Activated T-helper 1 cell treated with Interleukin-2 at 50 U/mL for 16 hours (primary cell): ENCODE results near the gene MMP15.
"Not testable (repeated sequence)": the region's sequence is repeated elsewhere in the genome, so short reads cannot be mapped to it uniquely, and the experiment has no call there.

Source experiments
- DNase-seq: peaks from one replicate; pipeline ENCODE4 v3.0.0-alpha.2; 2020; ENCODE audit warnings: low read depth

The MMP15 gene

DNA sequence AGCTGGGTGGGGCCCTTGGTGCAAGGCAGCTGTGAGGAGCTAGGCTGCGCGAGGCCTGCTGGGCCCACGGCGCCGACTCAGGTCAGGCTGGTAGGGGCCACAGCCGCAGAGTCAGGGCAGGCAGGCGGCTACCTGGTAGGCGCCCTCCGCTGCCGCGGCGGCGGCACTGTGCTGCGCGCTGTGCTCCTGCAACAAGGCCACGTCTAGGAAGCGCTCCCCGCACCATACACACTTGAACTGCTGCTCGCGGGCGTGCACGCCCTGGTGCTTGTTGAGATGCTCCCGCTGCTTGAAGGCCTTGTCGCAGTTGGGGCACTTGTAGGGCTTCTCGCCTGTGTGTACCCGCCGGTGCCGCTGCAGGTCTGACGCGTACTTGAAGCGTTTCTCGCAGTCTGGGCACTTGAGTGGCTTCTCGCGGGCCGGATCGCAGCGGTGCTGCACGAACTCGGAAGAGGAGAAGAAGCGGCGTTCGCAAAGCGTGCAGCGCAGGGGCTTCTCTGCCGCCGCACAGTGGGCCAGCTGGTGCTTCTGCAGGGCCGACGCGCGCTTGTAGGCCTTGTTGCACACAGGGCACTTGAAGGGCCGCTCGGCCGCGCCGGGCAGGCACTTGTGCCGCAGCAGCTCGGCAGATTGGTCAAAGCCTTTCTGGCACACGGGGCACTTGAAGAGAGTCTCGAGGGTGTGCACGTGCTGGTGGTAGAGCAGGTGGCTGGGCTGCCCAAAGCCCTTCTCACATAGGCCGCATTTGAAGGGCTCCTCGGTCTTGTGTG is 29.0 kb upstream of the MMP15 start:
- DNase-seq = no peak

DNA sequence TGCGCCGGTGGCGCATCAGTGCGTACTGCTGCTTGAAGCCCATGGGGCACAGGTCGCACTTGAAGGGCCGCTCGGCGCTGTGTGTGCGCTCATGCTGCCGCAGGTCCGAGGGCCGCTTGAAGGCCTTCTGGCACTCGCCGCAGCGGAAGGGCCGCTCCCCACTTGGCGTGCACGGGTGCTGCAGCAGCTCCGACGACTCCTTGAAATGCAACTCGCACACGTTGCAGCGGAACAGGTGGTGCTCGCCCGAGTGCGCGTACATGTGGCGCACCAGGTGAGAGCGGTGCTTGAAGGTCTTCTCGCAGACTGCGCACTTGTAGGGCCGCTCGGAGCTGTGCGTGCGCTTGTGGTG is 28.4 kb upstream of the MMP15 start:
- no peak for DNase-seq

DNA sequence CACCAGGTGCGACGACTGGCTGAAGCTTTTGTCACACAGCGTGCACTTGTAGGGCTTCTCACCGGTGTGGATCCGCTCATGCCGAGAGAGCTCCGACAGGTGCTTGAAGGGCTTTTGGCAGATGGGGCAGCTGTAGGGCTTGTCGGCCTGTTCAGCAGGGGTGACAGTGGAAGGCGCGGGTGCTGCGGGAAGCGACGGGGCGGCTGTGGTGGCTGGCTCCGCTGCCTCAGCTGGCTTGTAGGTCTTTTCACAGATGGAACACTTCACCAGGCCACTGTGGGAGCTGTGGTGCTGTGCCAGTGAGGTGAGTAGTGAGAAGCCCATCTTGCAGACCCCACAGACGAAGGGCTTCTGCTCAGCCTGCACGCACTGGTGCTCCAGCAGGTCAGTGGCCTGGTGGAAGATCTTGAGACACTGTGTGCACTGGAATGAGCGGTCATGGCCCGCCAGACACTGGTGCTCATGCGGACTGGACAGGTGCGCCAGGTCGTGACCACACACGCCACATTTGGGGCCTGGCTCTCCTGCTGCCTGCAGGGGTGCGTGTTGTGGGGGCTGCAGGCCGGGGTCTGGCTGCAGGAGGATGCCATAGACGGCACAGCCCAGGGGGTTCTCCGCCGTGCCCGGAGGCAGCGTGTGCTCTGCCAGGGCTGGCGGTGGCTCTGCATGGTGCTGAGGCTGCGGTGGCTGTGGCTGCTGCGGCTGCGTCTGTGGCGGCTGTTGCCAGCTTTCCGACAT is 27.9 kb upstream of the MMP15 start:
- DNase-seq = no peak

DNA sequence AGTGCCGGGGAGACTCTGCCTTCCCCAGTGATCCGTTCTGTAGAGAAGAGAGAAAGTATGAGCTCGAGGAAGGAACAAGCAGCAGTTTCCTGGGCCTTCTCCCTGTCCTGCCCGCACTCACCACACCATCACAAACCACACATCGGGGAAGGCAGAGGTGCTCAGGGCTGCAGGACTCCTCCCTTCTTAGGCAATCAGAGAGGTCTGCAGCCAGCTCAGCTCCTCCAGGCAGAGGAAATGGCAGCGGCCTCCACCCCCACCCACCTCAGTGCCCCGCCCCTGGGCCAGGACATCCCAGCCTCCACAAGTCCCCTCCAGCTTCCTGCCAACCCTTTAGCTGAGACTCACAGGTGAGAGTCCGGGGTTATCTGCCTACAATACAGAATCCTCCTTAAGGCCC is 27.1 kb upstream of the MMP15 start:
- DNase-seq = peak; percentile 38

DNA sequence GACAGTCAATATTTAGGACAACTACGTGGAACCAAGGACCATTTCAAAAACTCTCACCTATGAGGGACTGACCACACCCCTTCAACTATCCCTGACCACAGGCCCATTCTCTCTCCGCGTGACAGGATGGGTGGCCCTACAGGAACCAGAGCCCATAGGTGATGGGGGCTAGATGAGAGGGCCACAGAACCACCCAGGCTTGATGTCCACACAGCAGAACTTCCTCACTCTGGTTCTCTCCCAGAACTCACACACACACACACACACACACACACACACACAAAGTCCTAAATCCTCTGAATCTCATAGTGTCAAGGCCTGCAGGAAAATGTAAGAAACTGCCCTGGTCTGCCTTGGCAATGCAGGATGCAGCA is 26.6 kb upstream of the MMP15 start:
- no peak for DNase-seq

DNA sequence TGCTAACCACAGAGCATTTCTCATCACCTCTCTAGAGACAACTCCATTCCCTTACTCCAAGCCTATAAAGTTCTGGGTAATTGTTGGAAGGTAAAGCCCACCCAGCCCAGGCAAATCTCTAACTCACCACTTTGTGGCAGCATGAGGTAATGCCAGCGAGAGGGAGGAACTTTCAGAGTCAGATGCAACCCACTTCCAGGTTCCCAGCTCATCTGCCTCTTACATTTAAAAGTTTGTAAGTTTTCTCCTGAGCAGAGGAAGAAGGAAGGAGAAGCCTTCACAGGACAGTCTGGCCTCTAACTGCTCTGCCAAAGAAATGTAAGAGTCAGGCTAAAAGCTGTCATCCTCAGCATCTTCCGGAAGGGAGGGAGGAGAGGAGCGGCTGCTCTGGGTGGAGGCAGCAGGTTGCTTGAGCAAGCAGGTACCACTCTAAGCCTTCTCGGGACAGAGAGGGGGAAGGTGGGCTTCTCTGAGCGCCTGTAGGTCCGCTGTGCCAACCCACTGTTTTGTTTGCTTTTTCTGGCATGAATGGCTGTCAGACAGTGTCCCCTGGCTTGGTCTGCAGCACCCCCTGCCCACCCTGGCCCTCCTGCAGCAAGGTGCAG is 26.1 kb upstream of the MMP15 start:
- no peak for DNase-seq

DNA sequence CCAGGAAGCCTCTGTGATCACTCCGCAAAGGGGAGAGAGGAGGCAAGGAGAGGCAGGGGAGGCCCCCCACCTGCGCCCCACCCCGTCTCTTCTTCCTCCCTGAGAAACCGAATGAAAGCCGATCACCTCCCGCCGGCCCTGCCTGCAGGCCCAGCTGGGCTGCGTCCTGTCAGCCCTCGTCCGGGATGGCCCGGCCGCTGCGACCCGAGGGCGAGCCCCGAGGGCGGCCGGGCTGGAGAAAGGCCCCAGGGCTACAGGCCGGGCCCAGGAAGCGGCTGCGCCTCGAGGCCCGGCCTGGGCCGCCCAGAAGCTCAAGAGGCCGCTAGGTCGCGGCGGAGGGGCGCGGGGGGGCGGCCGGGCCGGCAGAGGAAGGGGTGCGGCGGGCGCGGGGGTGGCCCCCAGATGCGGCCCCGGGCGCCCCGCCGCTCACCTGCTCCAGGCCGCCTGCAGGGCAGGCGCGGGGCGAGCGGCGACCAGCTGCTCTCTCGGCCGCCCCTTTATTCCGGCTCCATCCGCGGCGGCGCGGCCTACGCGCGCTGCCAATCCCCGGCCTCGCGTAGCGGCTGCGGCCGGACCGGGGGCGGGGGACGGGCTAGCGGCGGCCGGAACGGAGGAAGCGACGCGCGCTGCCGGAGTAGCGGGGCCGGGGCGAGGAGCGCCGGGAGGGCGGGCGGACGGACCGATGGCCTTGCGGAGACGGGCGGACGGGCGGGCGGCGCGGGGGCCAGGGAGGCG is 25.4 kb upstream of the MMP15 start, which contains the start of gene ZNF319:
Gene ZNF319 (minus strand): TSS at position 702 of the 735 bp plus-strand sequence. CDS start 2,407 bp downstream, outside the sequence.
- peak; percentile 20 for DNase-seq

DNA sequence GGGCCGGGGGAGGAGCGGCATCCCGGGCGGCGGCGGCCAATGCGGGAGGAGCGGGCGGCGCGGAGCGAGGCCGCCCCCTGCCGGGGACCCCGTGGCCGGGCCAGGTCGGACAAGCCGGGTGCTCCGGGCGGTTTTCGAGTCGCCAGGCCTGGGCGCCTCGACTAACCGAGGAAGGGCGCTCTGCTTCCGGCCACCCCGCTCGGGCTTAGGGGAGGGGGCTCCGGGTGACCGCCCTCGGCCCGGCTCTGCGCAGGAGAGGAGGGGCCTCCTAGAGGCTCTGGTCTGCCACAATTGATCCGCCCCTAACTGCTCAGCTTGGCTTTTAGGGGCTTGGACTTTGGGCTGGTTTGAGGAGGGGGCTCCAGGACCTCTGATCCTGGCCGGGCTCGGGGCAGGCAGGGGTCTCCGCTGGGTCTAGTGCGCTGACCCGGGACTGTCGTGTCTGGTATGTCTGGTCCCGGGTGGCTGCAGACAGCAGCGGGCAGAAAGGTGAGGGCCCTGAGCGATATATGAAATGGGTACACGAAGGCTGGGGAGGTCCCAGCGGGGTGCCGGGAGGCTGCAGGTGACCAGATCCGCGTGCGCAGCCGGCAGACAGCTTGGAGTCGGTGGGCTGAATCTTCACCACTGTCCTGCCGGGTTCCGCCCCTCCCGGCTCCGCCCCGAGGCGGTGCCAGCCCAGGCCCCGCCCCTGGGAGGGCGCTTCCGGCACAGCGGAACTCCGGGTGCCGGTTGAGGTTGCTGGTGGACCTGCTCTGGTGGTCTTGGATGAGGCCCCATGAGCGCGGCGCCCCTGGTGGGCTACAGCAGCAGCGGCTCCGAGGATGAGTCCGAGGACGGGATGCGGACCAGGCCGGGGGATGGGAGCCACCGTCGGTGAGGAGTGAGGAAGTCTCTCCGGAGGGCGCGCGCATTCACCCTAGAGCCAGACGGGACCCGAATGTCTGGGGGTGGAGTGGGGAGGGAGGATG is 24.6 kb upstream of the MMP15 start, which contains the start of gene USB1:
Gene USB1 (plus strand): TSS at position 702 of the 971 bp plus-strand sequence. CDS start 77 bp downstream, at position 779.
- DNase-seq = peak; percentile 80

DNA sequence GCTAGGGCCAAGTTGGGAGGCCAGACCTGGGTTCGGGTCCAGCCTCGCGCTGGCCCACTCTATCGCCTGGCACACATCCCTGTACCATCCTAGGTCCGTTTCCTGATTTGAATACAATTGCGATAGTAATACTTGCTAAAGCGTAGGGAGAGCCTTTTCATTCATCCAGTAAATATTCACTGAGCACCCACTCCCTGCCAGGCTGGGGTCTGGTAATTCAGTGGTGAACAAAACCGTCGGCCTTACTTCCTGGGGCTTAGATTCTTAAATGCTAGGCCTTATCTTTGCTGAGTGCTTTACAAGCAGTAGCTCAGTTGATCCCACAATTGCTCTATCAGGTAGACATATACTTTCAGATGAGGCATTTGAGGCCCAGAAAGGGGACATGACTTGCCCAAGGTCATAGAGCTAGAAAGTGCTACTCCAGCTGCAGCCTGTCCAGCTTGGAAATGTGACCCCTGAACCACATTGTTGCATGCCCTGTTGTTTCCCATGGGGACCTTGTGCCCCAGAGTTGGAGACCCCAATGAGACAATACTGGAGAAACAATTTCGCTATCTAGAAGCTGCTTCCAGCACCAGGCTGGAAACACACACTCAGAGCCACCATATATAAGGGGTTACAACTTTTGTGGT is 23.7 kb upstream of the MMP15 start:
- DNase-seq = no peak

DNA sequence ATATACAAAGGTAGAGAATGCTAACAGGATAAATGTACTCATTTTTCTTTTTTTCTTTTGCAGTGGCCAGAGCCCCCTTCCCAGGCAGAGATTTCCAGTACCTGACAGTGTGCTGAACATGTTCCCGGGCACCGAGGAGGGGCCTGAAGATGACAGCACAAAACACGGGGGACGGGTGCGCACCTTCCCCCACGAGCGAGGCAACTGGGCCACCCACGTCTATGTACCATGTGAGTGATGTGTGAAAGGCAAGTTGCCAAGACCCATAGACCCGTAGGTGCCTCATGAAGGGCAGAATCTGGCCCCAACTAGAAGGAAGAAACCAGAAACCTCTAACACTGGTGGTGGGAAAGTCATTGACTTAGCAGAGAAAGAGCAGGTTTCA is 23.1 kb upstream of the MMP15 start:
- no peak for DNase-seq

DNA sequence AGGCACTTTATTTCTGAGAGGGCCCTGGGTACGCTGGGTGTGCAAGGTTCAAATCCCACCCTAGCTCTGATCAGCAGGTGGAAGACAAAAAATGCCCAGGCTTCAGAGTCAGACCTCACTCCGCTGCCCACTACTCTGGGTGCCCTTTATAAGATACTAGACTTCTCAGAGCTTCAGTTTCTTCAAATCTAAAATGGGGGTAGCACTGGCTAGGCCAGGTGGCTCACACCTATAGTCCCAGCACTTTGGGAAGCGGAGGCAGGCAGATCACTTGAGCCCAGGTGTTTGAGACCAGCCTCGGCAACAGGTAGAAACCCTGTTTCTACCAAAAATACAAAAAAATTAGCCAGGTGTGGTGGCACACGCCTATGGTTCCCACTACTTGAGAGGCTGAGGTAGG is 22.6 kb upstream of the MMP15 start:
- no peak for DNase-seq

DNA sequence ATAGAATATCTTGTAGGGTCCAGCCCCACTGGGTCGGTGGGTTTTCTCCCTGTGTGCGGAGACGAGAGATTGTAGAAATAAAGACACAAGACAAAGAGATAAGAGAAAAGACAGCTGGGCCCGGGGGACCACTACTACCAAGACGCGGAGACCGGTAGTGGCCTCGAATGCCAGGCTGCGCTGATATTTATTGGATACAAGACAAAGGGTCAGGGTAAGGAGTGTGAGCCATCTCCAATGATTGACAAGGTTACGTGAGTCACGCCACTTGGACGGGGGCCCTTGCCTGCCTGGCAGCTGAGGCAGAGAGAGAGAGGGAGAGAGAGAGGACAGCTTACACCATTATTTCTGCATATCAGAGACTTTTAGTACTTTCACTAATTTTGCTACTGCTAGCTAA is 20.8 kb upstream of the MMP15 start:
- not testable (repeated sequence) for DNase-seq

DNA sequence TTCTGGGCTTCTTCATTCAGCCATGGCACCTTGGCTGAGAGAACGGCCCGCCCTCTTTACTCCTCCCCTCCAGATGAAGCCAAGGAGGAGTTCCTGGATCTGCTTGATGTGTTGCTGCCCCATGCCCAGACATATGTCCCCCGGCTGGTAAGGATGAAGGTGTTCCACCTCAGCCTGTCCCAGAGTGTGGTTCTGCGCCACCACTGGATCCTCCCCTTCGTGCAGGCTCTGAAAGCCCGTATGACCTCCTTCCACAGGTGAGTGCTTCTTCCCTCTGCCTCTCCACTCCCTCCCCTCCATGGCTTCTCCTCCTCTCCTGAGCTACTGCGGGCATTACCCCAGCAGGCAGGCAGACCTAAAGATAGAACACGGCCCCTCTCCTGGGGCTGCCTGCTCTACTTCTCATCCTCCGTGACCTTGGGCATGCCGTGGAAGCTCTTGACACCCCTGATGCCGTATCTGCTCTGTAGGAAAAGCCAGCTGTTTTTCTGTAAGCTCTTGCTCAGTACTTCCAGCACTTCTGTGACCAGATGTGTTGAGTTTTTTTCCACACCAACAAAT is 15.6 kb upstream of the MMP15 start:
- no peak for DNase-seq

DNA sequence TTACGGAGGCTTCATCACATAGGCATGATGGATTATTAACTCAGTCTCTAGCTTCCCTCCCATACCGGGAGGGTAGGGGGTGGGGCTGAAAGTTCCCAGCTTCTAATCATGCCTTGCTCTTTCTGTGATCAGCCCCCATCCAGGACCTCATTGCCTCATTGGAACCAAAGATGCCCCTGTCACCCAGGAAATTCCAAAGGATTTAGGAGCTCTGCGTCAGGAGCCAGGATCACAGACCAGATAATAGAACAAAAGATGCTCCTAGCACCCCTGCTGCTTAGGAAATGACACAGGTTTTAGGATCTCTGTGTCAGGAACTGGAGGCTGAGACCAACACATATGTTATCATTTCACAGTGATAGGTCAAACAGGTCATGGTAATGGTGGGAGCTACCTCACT is 14.7 kb upstream of the MMP15 start:
- no peak for DNase-seq

DNA sequence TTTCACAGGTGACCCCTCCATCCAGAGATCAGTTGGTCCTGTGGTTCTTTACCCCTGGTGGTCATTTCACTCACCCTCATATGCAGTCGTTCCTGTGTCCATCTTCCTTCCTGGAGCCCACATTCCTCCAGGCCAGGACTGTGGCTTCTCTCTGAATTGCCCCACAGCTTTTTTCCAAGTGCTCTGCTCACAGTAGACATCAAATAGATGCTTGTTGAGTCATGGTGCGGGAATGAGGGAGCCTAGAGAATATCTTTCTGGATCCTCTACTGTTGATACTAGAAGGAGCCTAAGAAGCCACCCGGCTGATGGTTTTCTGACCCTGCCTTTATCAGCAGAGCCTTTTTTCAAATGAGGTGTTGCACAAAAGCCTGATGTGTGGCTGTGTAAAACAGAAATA is 13.9 kb upstream of the MMP15 start:
- no peak for DNase-seq

DNA sequence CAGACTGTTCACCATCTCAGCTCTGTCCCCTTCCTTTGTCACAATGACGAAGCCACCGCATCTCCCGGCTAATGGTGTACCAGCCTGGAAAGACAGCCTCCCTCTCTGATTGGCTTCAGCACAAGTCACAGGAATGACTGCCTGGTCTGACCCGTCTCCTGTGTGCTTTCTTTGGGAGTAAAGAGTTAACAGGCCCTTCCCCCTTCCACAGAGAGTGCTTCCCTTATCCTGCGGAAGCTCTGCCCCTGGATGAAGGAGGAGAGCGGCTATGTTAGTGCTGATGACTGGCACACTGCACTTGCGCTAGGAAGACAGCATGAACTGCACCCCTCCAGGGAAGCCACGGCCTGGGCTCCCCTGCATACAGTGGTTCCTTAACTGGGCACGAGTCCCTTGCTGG is 13.1 kb upstream of the MMP15 start:
- DNase-seq = no peak

DNA sequence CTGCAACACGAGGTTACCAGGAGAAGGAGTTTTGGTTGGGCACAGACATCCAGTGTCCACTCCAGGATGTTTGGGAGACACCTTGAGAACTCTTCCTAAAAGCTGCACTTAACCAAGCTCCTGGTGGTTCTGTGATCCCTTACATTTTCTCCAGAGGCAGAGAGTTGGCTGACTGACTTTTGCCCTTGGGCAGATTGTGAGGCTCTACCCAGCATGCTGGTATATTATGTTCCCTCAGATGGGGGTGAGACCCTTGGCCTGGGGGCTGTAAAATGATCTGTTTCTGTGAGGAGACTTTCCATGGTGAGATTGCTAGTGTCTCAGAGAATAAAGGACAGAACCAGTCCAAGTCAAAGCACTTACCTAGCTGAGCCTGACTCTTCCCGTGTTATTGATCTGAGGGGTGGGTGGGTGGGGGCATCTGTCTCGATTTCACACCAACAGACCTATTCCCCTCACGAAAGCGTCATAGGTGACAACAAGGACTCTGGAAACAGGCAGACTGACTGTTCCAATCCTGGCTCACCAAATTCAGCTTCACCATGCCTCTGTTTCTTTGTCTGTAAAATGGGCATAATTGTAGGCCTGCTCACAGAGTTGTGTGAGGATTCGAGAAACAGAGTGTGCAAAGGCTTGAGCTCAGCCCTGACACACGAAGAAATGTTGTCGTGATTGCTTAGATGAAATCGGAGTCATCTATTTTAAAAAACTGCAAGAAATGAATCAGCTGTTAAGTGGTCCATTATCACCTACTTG is 12.2 kb upstream of the MMP15 start:
- no peak for DNase-seq

DNA sequence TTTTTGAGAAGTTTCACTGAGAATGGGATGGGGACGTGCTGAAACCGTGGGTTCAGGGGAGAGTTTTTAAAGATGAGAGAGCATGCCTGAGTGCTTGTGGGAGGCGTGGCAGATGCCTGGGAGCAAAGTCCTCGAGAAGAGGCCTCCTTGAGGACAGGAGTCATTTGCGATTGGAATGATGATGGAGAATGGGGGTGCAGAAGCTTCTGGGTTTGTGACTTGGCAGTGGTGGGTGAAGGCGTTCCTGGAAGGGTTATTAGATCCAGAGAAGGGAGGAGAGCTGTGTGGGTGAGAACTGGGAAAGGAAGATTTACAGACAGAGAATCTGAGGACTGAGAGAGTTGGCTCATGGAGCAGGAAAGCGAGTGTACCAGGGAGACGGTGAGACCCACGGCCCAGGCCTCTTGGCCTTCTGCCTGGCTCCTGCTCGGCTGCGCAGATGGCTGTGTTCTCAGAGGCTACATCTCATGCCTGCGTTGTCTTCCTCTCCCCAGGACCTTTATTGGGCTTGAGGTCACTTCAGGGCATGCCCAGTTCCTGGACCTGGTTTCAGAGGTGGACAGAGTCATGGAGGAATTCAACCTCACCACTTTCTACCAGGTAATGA is 8.6 kb upstream of the MMP15 start:
- DNase-seq = no peak

DNA sequence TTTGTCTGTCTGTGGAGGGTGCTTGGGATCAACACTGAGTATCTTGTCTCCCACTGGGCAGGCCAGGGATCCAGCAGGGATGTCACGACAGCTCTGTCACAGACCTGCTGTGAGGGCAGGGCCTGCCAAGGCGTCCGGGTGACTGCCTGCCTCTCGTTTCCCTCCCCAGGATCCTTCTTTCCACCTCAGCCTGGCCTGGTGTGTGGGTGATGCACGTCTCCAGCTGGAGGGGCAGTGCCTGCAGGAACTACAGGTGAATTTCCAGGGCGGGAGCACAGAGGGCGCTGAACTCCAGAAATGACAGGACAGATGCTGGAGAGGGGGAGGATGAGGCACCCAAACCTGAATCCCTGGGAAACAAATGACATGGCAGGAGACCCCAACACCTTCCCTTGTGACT is 6.8 kb upstream of the MMP15 start:
- DNase-seq = no peak
